Astrocyte of the cerebellum (primary cell): ENCODE measurements around the gene IFNA10.
"Not testable (repeated sequence)": the region's sequence is repeated elsewhere in the genome, so short reads cannot be mapped to it uniquely, and the experiment has no call there.

ENCODE experiments used
- DNase-seq: peaks from one replicate; pipeline ENCODE4 v3.0.0-alpha.2; 2011; ENCODE audit warnings: low read depth
- H3K4me3 ChIP-seq: 2 replicates; pipeline ENCODE4 v1.5.1; 2011; ENCODE audit warnings: mild to moderate bottlenecking, low read depth, low read length, moderate library complexity
- CTCF ChIP-seq: IDR thresholded peaks from 2 replicates; pipeline ENCODE4 v1.5.1; 2012; ENCODE audit warnings: low read length, low read depth, moderate library complexity, mild to moderate bottlenecking; ENCODE audit errors: missing control alignments
- in situ Hi-C: cut with HindIII; loops from 2 replicates; pipeline ENCODE4 v1.10.0; 2017; ENCODE audit warnings: low sequenced_read_pairs

Gene IFNA10

GRCh38 chr9:21210311-21210710 is 3.4 kb upstream of the IFNA10 start:
- in situ Hi-C loops: no loop called here
- no peak for TF ChIP-seq CTCF
- H3K4me3 ChIP-seq: no peak overlapping the region
- DNase-seq: no peak

GRCh38 chr9:21205204-21205603 is 1.7 kb downstream of the IFNA10 start:
- no peak for DNase-seq
- TF ChIP-seq CTCF: no peak
- in situ Hi-C loops: no loop called here
- no peak overlapping the region for H3K4me3 ChIP-seq

GRCh38 chr9:21202105-21202504 is 4.8 kb downstream of the IFNA10 start, which contains the start of gene IFNA7:
IFNA7 (minus strand) TSS chr9:21202205; CDS start chr9:21202165, 40 bp downstream.
- DNase-seq, H3K4me3 ChIP-seq, in situ Hi-C loops: not testable (repeated sequence)

- TF ChIP-seq CTCF: peak; percentile 60
- in situ Hi-C loops, DNase-seq, H3K4me3 ChIP-seq: not testable (repeated sequence)
These were observed 11.8 kb downstream of the IFNA10 start for GRCh38 chr9:21194867-21195776.

- H3K4me3 ChIP-seq, in situ Hi-C loops, DNase-seq: not testable (repeated sequence)
These were observed 19.5 kb downstream of the IFNA10 start, which contains the start of gene IFNA4 for GRCh38 chr9:21187487-21187886. IFNA4 (minus strand) TSS chr9:21187587; CDS start chr9:21187531, 56 bp downstream.

- DNase-seq, in situ Hi-C loops, H3K4me3 ChIP-seq: not testable (repeated sequence)
- TF ChIP-seq CTCF: peak; percentile 46
These were observed 23.9 kb downstream of the IFNA10 start for GRCh38 chr9:21182810-21183736.

- no peak for DNase-seq
- in situ Hi-C loops: no loop called here
- TF ChIP-seq CTCF: no peak
- no peak overlapping the region for H3K4me3 ChIP-seq
These were observed 32.3 kb downstream of the IFNA10 start for GRCh38 chr9:21174671-21175070.
